OCI-M2 (cell line): ENCODE data around the gene RARRES2.
"Not testable (repeated sequence)": the region's sequence is repeated elsewhere in the genome, so short reads cannot be mapped to it uniquely, and the experiment has no call there.

Experiments used
- DNase-seq: peaks from one replicate; lab custom pipeline; 2025; ENCODE audit not compliant: unreplicated experiment; lab: John Stamatoyannopoulos, UW

Gene RARRES2

GRCh38 chr7:150341263-150342120 is at the start of gene RARRES2:
TSS of gene RARRES2 (minus strand) at chr7:150341629. CDS start at chr7:150340609, 1,020 bp downstream.
- DNase-seq, result no peak

- DNase-seq, result no peak
These were observed 48.8 kb upstream of the RARRES2 start for GRCh38 chr7:150390205-150390604.

- no peak for DNase-seq
These were observed 48.0 kb upstream of the RARRES2 start for GRCh38 chr7:150389532-150389816.

- no peak for DNase-seq
These were observed 47.5 kb upstream of the RARRES2 start for GRCh38 chr7:150388709-150389531.

- no peak for DNase-seq
These were observed 46.9 kb upstream of the RARRES2 start for GRCh38 chr7:150388306-150388705.

GRCh38 chr7:150385884-150386283 is 44.5 kb upstream of the RARRES2 start:
- DNase-seq, result not testable (repeated sequence)

GRCh38 chr7:150385302-150385723 is 43.9 kb upstream of the RARRES2 start:
- DNase-seq, result no peak

GRCh38 chr7:150384406-150385301 is 43.2 kb upstream of the RARRES2 start:
- no peak for DNase-seq

GRCh38 chr7:150383710-150384397 is 42.4 kb upstream of the RARRES2 start:
- no peak for DNase-seq

- DNase-seq, result no peak
These were observed 41.4 kb upstream of the RARRES2 start for GRCh38 chr7:150382844-150383225.

GRCh38 chr7:150382123-150382843 is 40.9 kb upstream of the RARRES2 start:
- DNase-seq, result no peak

GRCh38 chr7:150381785-150382122 is 40.3 kb upstream of the RARRES2 start:
- no peak for DNase-seq

- no peak for DNase-seq
These were observed 39.7 kb upstream of the RARRES2 start for GRCh38 chr7:150381096-150381495.

GRCh38 chr7:150380463-150380862 is 39.0 kb upstream of the RARRES2 start:
- DNase-seq, result no peak

- no peak for DNase-seq
These were observed 38.3 kb upstream of the RARRES2 start for GRCh38 chr7:150379441-150380379.

GRCh38 chr7:150378853-150379440 is 37.5 kb upstream of the RARRES2 start, which contains the start of gene ZNF775:
TSS of gene ZNF775 (plus strand) at chr7:150379330. CDS start at chr7:150388471, 9,141 bp downstream.
- DNase-seq, result peak; percentile 92

- peak; percentile 64 for DNase-seq
These were observed 36.9 kb upstream of the RARRES2 start for GRCh38 chr7:150378115-150378852.

- no peak for DNase-seq
These were observed 36.2 kb upstream of the RARRES2 start for GRCh38 chr7:150377635-150378034.
